A549 (cell line): Measurements from ENCODE around the gene TRABD2A. TPM values are rescaled to one million over a fixed set of nuclear protein-coding genes. Genes with fewer than 3 reads are reported as not detected.

ENCODE experiments used
- CHD2 ChIP-seq: fragments of 150-350 bp; IDR thresholded peaks from 2 replicates; pipeline ENCODE4 v1.6.1; 2014; ENCODE audit warnings: low read length; ENCODE audit not compliant: partially characterized antibody
- CHD4 ChIP-seq: fragments of 200-600 bp; sonication (generic); IDR thresholded peaks from 2 replicates; pipeline ENCODE4 v1.6.1; 2016; ENCODE audit warnings: antibody characterized with exemption, mild to moderate bottlenecking, borderline replicate concordance
- EHMT2 ChIP-seq: fragments of 200-600 bp; sonication (generic); IDR thresholded peaks from 2 replicates; pipeline ENCODE4 v1.6.1; 2016; ENCODE audit warnings: antibody characterized with exemption, low read depth, mild to moderate bottlenecking, moderate library complexity
- EP300 ChIP-seq, 2 experiments: fragments of >200 bp; sonication (Bioruptor Twin); formaldehyde crosslinking; IDR thresholded peaks; 2 replicates in 1 of 2; 3 replicates in 1 of 2; pipeline ENCODE4 v1.6.1; 2016 to 2017
- ESRRA ChIP-seq: fragments of 150-350 bp; IDR thresholded peaks from 2 replicates; pipeline ENCODE4 v1.6.1; 2014; ENCODE audit warnings: mild to moderate bottlenecking, low read length, borderline replicate concordance
- FOXS1 ChIP-seq: fragments of 250-450 bp; sonication (Bioruptor Pico); IDR thresholded peaks from 2 replicates; pipeline ENCODE4 v1.5.0; 2020; ENCODE audit warnings: mild to moderate bottlenecking, moderate library complexity
- GATA3 ChIP-seq: IDR thresholded peaks from 2 replicates; pipeline ENCODE4 v1.6.1; 2012; ENCODE audit warnings: borderline replicate concordance
- HDAC2 ChIP-seq: fragments of 200-600 bp; sonication (generic); IDR thresholded peaks from 2 replicates; pipeline ENCODE4 v1.6.1; 2016
- HEYL ChIP-seq: fragments of 250-450 bp; sonication (Bioruptor Pico); IDR thresholded peaks from 2 replicates; pipeline ENCODE4 v1.8.0; 2021; ENCODE audit warnings: mild to moderate bottlenecking, moderate library complexity
- HOXB13 ChIP-seq: fragments of 250-450 bp; sonication (Bioruptor Pico); IDR thresholded peaks from 2 replicates; pipeline ENCODE4 v1.5.0; 2020; ENCODE audit warnings: low read depth, mild to moderate bottlenecking, moderate library complexity
- HOXB5 ChIP-seq: fragments of 250-450 bp; sonication (Bioruptor Pico); IDR thresholded peaks from 2 replicates; pipeline ENCODE4 v1.5.0; 2020; ENCODE audit warnings: mild to moderate bottlenecking, moderate library complexity
- JUN ChIP-seq, 2 experiments: fragments of >200 bp; sonication (Bioruptor Twin); formaldehyde crosslinking; IDR thresholded peaks; 2 replicates in 1 of 2; 3 replicates in 1 of 2; pipeline ENCODE4 v1.6.1; 2016 to 2017
- JUNB ChIP-seq: fragments of >200 bp; sonication (Bioruptor Twin); formaldehyde crosslinking; IDR thresholded peaks from 2 replicates; pipeline ENCODE4 v1.6.1; 2016
- KDM5A ChIP-seq: fragments of 200-600 bp; sonication (generic); IDR thresholded peaks from 2 replicates; pipeline ENCODE4 v1.6.1; 2016; ENCODE audit warnings: antibody characterized with exemption, mild to moderate bottlenecking
- MAFK ChIP-seq: fragments of 450-650 bp; IDR thresholded peaks from 2 replicates; pipeline ENCODE4 v1.6.1; 2014; ENCODE audit not compliant: partially characterized antibody
- MAZ ChIP-seq: fragments of 150-350 bp; IDR thresholded peaks from 2 replicates; pipeline ENCODE4 v1.6.1; 2014; ENCODE audit warnings: antibody characterized with exemption, low read depth, low read length, borderline replicate concordance
- NFE2L2 ChIP-seq: fragments of 150-350 bp; conservative IDR thresholded peaks from 2 replicates; pipeline ENCODE4 v1.6.1; 2014; ENCODE audit warnings: low read length
- NR3C1 ChIP-seq: fragments of >200 bp; sonication (Bioruptor Twin); formaldehyde crosslinking; IDR thresholded peaks from 3 replicates; pipeline ENCODE4 v1.6.1; 2017
- PHF8 ChIP-seq: fragments of 200-600 bp; sonication (generic); IDR thresholded peaks from 2 replicates; pipeline ENCODE4 v1.6.1; 2016; ENCODE audit warnings: low read depth, mild to moderate bottlenecking, antibody characterized with exemption, moderate library complexity, borderline replicate concordance
- POLR2A ChIP-seq: IDR thresholded peaks from 2 replicates; pipeline ENCODE4 v1.6.1; 2012; ENCODE audit warnings: mild to moderate bottlenecking, low read length
- POLR2AphosphoS2 ChIP-seq: conservative IDR thresholded peaks from 2 replicates; pipeline ENCODE4 v1.6.1; 2012; ENCODE audit warnings: low read length, improper control_type of control experiment, inconsistent platforms
- RAD21 ChIP-seq, 2 experiments: fragments of >200 bp in 1 of 2; sonication (Bioruptor Twin) in 1 of 2; formaldehyde crosslinking in 1 of 2; IDR thresholded peaks in 1 of 2; conservative IDR thresholded peaks in 1 of 2; 2 replicates in 1 of 2; 3 replicates in 1 of 2; pipeline ENCODE4 v1.6.1; 2012 to 2018; ENCODE audit warnings: inconsistent platforms in 1 of 2
- RARB ChIP-seq: fragments of 250-450 bp; sonication (Bioruptor Pico); IDR thresholded peaks from 2 replicates; pipeline ENCODE4 v1.8.0; 2021; ENCODE audit warnings: mild to moderate bottlenecking, moderate library complexity
- RFX5 ChIP-seq: fragments of 450-650 bp; IDR thresholded peaks from 2 replicates; pipeline ENCODE4 v1.7.1; 2014; ENCODE audit warnings: antibody characterized with exemption, mild to moderate bottlenecking, moderate library complexity
- RNF2 ChIP-seq: fragments of 200-600 bp; sonication (generic); IDR thresholded peaks from 2 replicates; pipeline ENCODE4 v1.6.1; 2016; ENCODE audit warnings: low read depth, mild to moderate bottlenecking, antibody characterized with exemption, moderate library complexity, borderline replicate concordance
- SMC3 ChIP-seq: fragments of >200 bp; sonication (Bioruptor Twin); formaldehyde crosslinking; IDR thresholded peaks from 3 replicates; pipeline ENCODE4 v1.6.1; 2018; ENCODE audit warnings: inconsistent platforms
- TFCP2L1 ChIP-seq: fragments of 250-450 bp; sonication (Bioruptor Pico); IDR thresholded peaks from 2 replicates; pipeline ENCODE4 v1.5.0; 2021; ENCODE audit warnings: mild to moderate bottlenecking
- TP53 ChIP-seq: fragments of 250-450 bp; sonication (Bioruptor Pico); IDR thresholded peaks from 2 replicates; pipeline ENCODE4 v1.5.0; 2021; ENCODE audit warnings: mild to moderate bottlenecking, moderate library complexity
- ZFP36 ChIP-seq: fragments of 450-650 bp; IDR thresholded peaks from 2 replicates; pipeline ENCODE4 v1.6.1; 2014; ENCODE audit warnings: borderline replicate concordance; ENCODE audit not compliant: partially characterized antibody
- polyA plus RNA-seq, 4 experiments: library from polyadenylated mRNA; depleted of rRNA in 3 of 4; stranded (reverse); fragments of >200 nt; fragmentation: RNase III in 1 of 4; extraction: RNeasy Plus Mini Kit Qiagen cat#74134 plus additional on column Dnase treatment in 1 of 4; gene quantifications; 2 replicates in 3 of 4; 3 replicates in 1 of 4; pipeline ENCODE4 v1.2.3, GENCODE V29; 2011 to 2017
- TF ChIP-seq, protein P1 (sequence below): IDR thresholded peaks from 2 replicates; pipeline ENCODE4 v1.6.1; 2012
- TF ChIP-seq, protein P2 (sequence below): fragments of 450-650 bp; IDR thresholded peaks from 2 replicates; pipeline ENCODE4 v1.6.1; 2014; ENCODE audit warnings: antibody characterized with exemption
- TF ChIP-seq, protein P3 (sequence below): fragments of 200-600 bp; sonication (generic); IDR thresholded peaks from 2 replicates; pipeline ENCODE4 v1.6.1; 2016; ENCODE audit warnings: antibody characterized with exemption, mild to moderate bottlenecking, moderate library complexity
- TF ChIP-seq, protein P4 (sequence below): IDR thresholded peaks from 2 replicates; pipeline ENCODE4 v1.6.1; 2012; ENCODE audit warnings: low read depth, borderline replicate concordance

The TRABD2A gene
- polyA plus RNA-seq, 2 of the 4 experiments (the other 2 are of a cell fraction) = 6.1 to 7.1 TPM

DNA sequence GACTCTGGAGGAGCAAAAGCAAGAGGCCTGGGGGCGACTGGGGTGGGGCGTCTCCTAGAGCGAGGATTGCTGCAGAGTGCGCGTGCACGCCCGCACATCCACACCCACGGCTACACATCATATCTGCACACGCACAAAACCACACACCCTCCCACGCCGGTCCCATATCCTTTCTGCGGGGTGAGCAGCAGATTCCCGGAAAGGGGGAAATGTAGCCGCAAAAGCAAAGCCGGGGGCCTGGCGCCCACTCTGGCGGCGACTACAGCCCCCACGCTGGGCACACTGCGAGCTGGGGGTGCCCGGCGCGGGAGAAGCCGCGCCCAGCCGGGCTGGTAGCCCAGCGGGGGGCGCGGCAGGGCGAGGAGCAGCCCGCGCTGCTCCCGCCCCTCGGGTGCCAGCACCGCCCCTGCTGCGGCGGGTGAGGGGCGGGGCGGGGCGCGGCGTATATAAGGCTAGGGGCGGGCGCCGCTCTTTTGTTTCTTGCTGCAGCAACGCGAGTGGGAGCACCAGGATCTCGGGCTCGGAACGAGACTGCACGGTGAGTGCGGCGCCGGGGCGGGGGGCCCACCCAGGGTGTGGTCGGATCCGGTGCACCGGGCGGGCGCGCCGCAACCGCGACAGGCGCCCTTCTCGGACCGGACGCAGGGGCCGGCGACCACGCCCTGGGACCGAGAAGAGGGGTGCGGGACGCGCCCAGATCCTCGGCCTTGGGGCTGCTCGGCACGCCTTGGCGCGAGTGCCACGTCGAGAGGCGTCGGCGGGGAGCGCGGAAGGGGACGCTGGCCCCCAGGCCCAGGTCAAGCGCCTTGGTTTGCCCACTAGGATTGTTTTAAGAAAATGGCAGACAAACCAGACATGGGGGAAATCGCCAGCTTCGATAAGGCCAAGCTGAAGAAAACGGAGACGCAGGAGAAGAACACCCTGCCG lies 24.6 kb upstream of the TRABD2A start, which contains the start of gene TMSB10 (continued):
- TF ChIP-seq HDAC2 = no peak; the same call in 1 of the 2 replicates
- no peak for TF ChIP-seq RARB (CRISPR knock-in tag)
- TF ChIP-seq TP53 (CRISPR knock-in tag) = peak; percentile 92
- no peak for TF ChIP-seq NFE2L2
- peak; percentile 51 for TF ChIP-seq CHD2
- TF ChIP-seq ESRRA = no peak
- TF ChIP-seq HEYL (CRISPR knock-in tag) = no peak
- TF ChIP-seq EP300 (IDR thresholded peaks at IDR 0.05) = 0 out of 5 replicates have a peak, but pooled peaks of 1 of the 2 experiments have one; percentile 26
- TF ChIP-seq ZFP36 = no peak
- no peak for TF ChIP-seq MAFK
- TF ChIP-seq EHMT2 = no peak
- TF ChIP-seq HOXB5 (CRISPR knock-in tag) = no peak
- TF ChIP-seq RAD21 (conservative IDR thresholded peaks at IDR 0.05 in 1 of 2, IDR thresholded peaks at IDR 0.05 in 1 of 2) = peak in 1 of 2 experiments; percentile 37; a peak in 1 of 5 replicates
- TF ChIP-seq PHF8 = peak; percentile 94
- TF ChIP-seq, protein P1, sequence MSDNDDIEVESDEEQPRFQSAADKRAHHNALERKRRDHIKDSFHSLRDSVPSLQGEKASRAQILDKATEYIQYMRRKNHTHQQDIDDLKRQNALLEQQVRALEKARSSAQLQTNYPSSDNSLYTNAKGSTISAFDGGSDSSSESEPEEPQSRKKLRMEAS = peak; percentile 80
- TF ChIP-seq, protein P2, sequence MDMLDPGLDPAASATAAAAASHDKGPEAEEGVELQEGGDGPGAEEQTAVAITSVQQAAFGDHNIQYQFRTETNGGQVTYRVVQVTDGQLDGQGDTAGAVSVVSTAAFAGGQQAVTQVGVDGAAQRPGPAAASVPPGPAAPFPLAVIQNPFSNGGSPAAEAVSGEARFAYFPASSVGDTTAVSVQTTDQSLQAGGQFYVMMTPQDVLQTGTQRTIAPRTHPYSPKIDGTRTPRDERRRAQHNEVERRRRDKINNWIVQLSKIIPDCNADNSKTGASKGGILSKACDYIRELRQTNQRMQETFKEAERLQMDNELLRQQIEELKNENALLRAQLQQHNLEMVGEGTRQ = no peak
- TF ChIP-seq NR3C1 = no peak
- TF ChIP-seq JUNB = no peak
- TF ChIP-seq MAZ = peak; percentile 85
- TF ChIP-seq, protein P3, sequence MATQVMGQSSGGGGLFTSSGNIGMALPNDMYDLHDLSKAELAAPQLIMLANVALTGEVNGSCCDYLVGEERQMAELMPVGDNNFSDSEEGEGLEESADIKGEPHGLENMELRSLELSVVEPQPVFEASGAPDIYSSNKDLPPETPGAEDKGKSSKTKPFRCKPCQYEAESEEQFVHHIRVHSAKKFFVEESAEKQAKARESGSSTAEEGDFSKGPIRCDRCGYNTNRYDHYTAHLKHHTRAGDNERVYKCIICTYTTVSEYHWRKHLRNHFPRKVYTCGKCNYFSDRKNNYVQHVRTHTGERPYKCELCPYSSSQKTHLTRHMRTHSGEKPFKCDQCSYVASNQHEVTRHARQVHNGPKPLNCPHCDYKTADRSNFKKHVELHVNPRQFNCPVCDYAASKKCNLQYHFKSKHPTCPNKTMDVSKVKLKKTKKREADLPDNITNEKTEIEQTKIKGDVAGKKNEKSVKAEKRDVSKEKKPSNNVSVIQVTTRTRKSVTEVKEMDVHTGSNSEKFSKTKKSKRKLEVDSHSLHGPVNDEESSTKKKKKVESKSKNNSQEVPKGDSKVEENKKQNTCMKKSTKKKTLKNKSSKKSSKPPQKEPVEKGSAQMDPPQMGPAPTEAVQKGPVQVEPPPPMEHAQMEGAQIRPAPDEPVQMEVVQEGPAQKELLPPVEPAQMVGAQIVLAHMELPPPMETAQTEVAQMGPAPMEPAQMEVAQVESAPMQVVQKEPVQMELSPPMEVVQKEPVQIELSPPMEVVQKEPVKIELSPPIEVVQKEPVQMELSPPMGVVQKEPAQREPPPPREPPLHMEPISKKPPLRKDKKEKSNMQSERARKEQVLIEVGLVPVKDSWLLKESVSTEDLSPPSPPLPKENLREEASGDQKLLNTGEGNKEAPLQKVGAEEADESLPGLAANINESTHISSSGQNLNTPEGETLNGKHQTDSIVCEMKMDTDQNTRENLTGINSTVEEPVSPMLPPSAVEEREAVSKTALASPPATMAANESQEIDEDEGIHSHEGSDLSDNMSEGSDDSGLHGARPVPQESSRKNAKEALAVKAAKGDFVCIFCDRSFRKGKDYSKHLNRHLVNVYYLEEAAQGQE = peak; percentile 64
- TF ChIP-seq RNF2 = no peak
- TF ChIP-seq, protein P4, sequence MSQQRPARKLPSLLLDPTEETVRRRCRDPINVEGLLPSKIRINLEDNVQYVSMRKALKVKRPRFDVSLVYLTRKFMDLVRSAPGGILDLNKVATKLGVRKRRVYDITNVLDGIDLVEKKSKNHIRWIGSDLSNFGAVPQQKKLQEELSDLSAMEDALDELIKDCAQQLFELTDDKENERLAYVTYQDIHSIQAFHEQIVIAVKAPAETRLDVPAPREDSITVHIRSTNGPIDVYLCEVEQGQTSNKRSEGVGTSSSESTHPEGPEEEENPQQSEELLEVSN = peak; percentile 16; the same call in 1 of the 2 replicates
- TF ChIP-seq SMC3 = peak; percentile 36; the same call in 2 of the 3 replicates
- no peak for TF ChIP-seq FOXS1 (CRISPR knock-in tag)
- TF ChIP-seq KDM5A = peak; percentile 6; the same call in 1 of the 2 replicates
- TF ChIP-seq RFX5 = no peak
- peak; percentile 100 for TF ChIP-seq JUN (IDR thresholded peaks at IDR 0.05)
- no peak for TF ChIP-seq HOXB13 (CRISPR knock-in tag)
- TF ChIP-seq POLR2AphosphoS2 = no peak
- TF ChIP-seq TFCP2L1 (CRISPR knock-in tag) = peak; percentile 81; the same call in 1 of the 2 replicates
- TF ChIP-seq CHD4 = no peak
- TF ChIP-seq GATA3 = 0 out of 2 replicates have a peak, but pooled peaks have one; percentile 57
- peak; percentile 98 for TF ChIP-seq POLR2A
